HG03175 (cell line): ENCODE results near the gene EGFL7.

ENCODE experiments used
- ATAC-seq: cut with Tn5 transposase; IDR thresholded peaks from one replicate; pipeline ENCODE4 v1.9.1; 2021; ENCODE audit warnings: mild to moderate bottlenecking, moderate library complexity; ENCODE audit not compliant: unreplicated experiment

EGFL7 gene

GRCh38 chr9:136684799-136685198 is 22.1 kb downstream of the EGFL7 start:
- ATAC-seq = no peak

DNA sequence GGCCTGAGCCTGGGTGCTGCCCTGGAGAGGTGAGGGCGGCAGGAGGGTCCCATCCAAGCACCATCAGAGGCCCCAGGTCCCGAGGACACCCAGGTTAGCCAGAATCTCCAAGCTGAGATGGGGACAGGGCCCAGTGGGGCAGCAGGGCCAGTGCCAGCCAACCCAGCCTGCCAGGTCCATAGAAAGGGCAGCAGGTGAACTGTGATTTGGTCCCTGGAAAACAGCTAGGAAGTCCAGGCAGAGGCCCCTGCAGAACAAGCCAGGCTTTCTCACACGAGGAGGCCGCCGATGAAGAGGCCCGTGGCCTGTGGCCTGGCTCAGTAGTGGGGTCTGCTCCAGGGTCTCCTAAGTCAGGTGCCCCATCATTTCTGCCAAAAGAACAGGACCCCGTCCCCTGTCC is 22.5 kb downstream of the EGFL7 start:
- ATAC-seq = no peak

GRCh38 chr9:136685790-136686533 is 23.2 kb downstream of the EGFL7 start:
- no peak for ATAC-seq

DNA sequence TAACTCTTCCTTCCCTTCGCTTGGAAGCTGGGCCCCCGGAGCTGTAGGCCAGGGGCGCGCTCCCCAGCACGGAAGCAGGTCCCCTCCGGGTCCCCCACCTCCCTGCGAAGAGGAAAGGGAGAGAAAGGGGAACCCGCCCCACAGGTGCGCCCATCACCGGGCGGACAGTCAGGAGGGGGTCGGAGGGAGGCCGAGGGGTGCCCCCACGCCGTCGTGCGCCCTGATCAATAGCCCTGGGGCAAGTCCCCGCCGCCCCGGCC is 23.7 kb downstream of the EGFL7 start:
- peak; percentile 5 for ATAC-seq

DNA sequence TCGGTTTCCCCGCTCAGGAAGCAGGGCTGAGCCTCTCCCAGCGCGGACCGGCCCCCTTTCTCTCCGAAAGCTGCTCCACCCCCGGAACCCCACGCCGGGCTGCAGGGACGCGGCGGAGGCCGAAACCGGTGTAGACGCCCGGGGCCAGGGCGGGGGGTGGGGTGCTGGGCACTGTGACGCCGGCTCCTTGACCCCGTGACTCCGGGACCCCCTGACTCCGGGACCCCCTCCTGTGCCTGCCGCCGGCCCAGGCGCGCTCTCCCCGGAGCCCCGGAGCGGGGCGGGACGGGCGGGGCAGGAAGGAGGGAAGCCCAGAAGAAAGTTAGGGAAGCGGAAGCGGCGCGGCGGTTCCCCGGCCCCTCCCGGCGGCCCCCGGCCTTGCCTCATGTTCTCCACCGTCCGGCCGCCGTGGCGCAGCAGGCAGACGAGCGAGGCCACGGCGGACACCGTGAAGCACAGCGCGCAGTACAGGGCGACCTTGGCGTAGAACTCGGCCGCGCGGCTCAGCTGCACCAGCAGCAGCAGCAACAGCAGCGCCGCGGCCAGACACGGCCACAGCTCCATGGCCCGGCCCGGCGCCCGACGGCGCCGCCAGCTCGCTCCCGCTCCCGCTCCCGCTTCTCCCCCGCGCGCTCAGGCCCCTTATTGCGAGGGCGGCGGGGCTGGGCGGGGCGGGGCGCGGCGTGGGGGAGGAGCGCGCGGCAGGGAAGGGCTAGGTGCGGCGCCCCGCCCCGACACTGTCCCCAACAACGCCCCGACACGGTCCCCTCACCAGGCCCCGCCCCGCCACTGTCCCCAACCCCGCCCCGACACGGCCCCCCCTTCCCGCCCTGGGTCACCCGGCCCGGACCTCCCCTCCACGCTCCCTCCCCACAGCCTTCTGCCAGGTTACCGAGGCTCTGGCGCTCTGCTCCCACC is 24.3 kb downstream of the EGFL7 start, which contains the start of gene AGPAT2:
Gene AGPAT2 (minus strand): TSS at position 664 of the 918 bp plus-strand sequence. CDS start 100 bp downstream, at position 564.
- peak; percentile 55 for ATAC-seq

GRCh38 chr9:136687721-136688223 is 25.1 kb downstream of the EGFL7 start:
- ATAC-seq = no peak

- no peak for ATAC-seq
These were observed 25.8 kb downstream of the EGFL7 start for GRCh38 chr9:136688274-136689107.

DNA sequence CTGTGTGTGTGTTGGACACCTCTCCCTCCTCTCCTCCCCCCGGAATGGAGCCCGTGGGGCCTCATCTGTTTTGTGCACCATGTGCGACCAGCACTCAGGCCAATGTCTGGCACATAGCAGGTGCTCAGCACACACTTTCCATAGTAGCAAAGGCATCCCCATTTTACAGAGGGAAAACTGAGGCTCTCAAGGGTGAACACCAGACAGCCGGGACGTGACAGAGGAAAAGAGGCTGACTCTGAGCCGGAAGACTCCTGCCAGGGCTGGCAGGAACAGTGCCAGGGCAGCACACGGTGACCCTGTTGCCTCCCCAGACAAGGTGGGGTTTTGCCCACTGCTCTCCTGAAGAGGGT is 26.4 kb downstream of the EGFL7 start:
- no peak for ATAC-seq

DNA sequence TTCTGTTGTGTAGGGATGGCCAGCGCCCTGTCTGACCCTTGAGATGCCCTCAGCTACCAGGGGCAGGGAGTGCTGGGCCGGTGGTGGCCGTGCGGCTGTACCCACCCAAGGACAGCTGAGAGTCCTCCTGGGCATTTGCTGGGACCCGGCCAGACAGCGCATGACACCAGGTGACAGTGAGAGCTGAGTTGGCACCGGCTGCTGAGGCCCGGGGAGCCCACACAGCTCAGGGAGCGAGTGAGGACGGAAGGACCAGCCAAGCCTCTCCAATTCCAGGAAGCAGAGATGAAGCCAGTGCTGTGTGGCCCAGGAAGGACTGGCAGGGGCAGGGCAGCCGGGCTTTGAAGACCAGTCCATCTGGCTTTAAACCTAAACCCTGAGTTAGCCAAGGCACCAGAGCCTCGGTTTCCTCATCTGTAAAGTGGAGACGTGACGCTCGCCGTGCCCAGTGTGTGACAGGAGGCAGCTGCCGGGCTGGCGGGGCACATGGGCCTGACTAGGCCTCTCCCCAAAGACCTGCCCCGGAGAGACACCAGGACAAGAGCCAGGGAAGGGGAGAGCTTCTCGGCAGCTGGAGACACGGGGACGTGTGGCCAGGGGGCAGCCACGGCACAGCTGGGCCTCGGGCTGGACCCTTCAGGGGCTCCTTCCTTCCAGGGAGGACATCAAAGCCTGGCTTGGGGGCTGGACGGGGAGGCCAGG is 27.5 kb downstream of the EGFL7 start:
- no peak for ATAC-seq

- no peak for ATAC-seq
These were observed 28.1 kb downstream of the EGFL7 start for GRCh38 chr9:136690806-136691261.

DNA sequence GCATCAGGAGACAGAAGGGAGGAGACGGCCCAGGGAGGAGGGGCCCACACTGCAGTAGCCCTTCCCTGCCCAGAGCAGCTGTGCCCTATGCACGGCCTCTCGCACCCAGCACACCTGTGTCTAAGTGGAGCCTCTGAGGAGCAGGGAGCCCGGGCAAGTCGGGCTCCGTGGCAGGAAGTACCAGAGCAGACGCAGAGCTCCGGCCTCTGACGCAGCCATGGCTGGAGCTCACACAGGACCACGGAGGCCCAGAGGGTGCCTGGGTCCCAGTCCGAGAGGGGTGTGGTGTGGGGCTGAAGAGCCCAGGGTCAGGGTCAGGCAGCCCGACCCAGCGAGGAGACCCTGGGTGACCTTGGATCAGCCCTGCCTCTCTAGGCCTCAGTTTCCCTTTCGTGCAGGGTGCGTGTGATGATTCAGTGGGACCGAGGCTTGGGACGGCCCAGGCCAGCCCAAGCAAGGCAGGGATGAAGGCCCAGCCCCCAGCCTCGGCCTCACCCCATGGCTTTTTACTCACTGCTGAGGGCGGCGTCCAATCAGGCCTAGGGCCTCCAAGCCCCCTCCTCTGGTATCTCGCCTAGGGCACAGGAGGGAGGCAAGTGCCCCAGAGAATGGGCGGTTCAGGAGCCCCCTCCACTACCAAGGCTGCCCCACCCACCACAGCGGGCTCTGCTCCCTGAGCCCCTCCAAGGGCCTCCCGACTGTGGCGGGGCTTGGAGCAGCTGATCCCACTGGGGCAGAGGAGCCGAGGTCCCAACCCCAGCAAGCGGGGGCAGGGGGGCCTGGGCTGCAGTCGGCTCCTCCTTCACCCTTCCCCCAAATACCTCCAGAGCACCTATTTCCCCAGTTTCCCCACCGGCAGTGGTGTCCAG is 28.8 kb downstream of the EGFL7 start:
- no peak for ATAC-seq

GRCh38 chr9:136692185-136693134 is 29.7 kb downstream of the EGFL7 start:
- no peak for ATAC-seq

DNA sequence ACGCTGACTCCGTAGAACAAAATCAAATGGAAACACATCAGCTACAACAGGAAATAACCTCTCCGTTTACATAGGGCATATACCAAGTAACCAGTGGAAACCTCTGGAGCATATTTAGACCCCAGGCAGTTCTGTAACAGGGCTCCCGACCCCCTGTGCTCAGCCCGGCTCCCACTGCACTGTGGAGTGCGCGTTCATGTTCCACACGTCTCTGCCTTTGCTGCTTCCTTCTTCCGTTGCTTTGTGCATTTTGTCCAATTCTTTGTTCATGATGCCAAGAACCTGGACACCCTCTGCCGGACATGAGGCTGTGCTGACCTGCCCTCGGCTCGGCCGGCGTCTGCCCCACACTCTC is 30.4 kb downstream of the EGFL7 start:
- ATAC-seq = no peak

DNA sequence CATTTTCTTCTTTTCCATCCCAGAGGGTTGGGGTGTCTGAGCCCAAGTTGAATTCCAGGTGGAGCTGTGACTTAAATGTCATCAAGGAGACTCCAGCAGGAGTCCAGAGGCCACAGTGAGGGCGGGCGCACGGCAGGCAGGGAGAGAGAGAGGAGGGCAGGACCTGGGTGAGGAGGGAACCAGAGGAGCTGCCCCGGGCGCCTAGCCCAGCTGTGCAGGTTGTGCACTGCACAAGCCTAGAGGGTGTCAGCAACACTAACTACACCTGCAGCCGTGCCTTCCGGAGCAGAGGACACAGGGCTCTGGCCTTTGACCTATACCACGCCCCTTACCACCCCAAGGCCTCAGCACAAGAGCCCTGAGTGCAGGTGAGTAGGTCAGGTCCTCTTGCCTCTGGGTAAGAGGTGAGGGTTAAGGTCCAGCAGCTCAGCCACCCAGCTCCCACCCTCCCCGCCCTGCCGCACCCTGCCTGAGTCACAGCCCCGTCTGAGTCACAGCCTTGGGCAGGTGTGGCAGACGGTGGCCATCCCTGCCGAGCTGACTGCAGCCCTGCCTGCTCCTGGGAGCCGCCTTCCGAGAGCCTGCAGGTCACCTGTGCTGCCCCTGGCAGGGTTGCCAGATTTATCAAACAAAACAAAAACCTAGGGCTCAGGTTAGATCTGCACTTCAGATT is 30.9 kb downstream of the EGFL7 start:
- ATAC-seq = no peak

- ATAC-seq = no peak
These were observed 31.6 kb downstream of the EGFL7 start for GRCh38 chr9:136694163-136694871.

- ATAC-seq = no peak
These were observed 32.1 kb downstream of the EGFL7 start for GRCh38 chr9:136694872-136695247.

DNA sequence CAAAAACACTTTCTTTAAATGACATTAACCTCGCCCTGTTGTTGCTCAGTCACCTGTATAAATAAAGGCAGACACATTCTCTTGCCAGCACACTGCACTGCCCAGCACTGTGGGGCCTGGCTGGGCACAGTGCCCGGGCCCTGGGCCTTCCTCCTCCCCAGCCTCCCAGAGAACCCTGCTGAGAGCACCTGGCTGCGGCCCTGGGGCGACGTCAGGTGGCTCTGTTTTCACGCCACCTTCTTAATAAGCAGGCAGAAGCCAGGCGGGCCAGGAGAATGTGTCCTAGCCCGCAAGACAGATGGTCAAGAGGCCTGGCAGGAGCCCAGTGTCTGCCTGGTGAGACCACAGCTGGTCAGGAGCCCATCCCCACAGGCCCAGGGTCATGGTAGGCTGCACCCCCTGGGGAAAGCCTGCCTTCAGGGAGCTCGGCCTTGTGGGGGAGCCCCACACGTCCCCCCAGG is 32.7 kb downstream of the EGFL7 start:
- ATAC-seq = no peak
